Naive B cell (primary cell): Measurements from ENCODE around the gene TJP2. TPM values are rescaled to one million over a fixed set of nuclear protein-coding genes. Genes with fewer than 3 reads are reported as not detected.
A peak's percentile ranks its signal among the peaks of the same experiment; 100 is the strongest.

Experiments used
- ATAC-seq, 2 donors: fragments of 150-1000 bp; cut with Tn5 transposase; 2 replicates each; pipeline ENCODE4 v1.10.0; 2021; ENCODE audit warnings: low read depth in 2 of 2, mild to moderate bottlenecking in 2 of 2, moderate library complexity in 2 of 2
- DNase-seq: peaks from one replicate; pipeline ENCODE4 v3.0.0; 2022
- H3K27ac Mint-ChIP-seq, 6 donors: one replicate each; pipeline ENCODE4 v1.8.0; 2020 to 2022; ENCODE audit warnings: mild to moderate bottlenecking in 6 of 6, mixed read lengths in 6 of 6, moderate library complexity in 5 of 6, inconsistent platforms in 2 of 6
- H3K27me3 Mint-ChIP-seq, 3 donors: one replicate each; pipeline ENCODE4 v1.8.0; 2021 to 2022; ENCODE audit warnings: mixed read lengths in 3 of 3, mild to moderate bottlenecking in 1 of 3
- H3K36me3 Mint-ChIP-seq, 2 donors: one replicate each; pipeline ENCODE4 v1.8.0; 2020 to 2022; ENCODE audit warnings: mixed read lengths in 2 of 2, inconsistent platforms in 1 of 2, mild to moderate bottlenecking in 1 of 2
- H3K4me1 Mint-ChIP-seq, 3 donors: one replicate each; pipeline ENCODE4 v1.8.0; 2020 to 2022; ENCODE audit warnings: mixed read lengths in 3 of 3, inconsistent platforms in 1 of 3, mild to moderate bottlenecking in 1 of 3, moderate library complexity in 1 of 3
- H3K4me3 Mint-ChIP-seq, 8 donors: one replicate each; pipeline ENCODE4 v1.8.0; 2020 to 2022; ENCODE audit warnings: mild to moderate bottlenecking in 8 of 8, mixed read lengths in 8 of 8, moderate library complexity in 8 of 8, inconsistent platforms in 2 of 8
- H3K9me3 Mint-ChIP-seq, 7 donors: one replicate each; pipeline ENCODE4 v1.8.0; 2020 to 2022; ENCODE audit warnings: mixed read lengths in 7 of 7, mild to moderate bottlenecking in 5 of 7, inconsistent platforms in 2 of 7, moderate library complexity in 1 of 7
- polyA plus RNA-seq, 6 donors: library from polyadenylated mRNA; unstranded; fragments of 300-500 nt; fragmentation: Illumina TruSeq; gene quantifications; one replicate each; pipeline ENCODE4 v1.2.3, GENCODE V29; 2021; ENCODE audit warnings: low read depth in 6 of 6

Gene TJP2
- polyA plus RNA-seq, 6 donors from 2014 or later: 0.35 to 1.5 (median 0.52) TPM; not detected in 1

- H3K4me1 Mint-ChIP-seq: no peaks in the 10 kb centered on the region
- no peak for ATAC-seq
- H3K9me3 Mint-ChIP-seq: no peaks in the 10 kb centered on the region
Observed at GRCh38 chr9:69236188-69236587, 62.1 kb downstream of the TJP2 start.

GRCh38 chr9:69237702-69238295 lies 63.7 kb downstream of the TJP2 start:
- Mint-ChIP-seq H3K27ac (peak overlapping the region in 2 of 6 donors; percentile 28 to 53), H3K27me3 (no peaks in the 10 kb centered on the region), H3K4me3 (no peak overlapping the region), H3K36me3 (no peaks in the 10 kb centered on the region), H3K4me1 (no peaks in the 10 kb centered on the region), H3K9me3 (no peaks in the 10 kb centered on the region)
- DNase-seq: no peak
- ATAC-seq: no peak

More at GRCh38 chr9:69236188-69236587, 62.1 kb downstream of the TJP2 start:
- no peak for DNase-seq
- H3K27me3 Mint-ChIP-seq: no peaks in the 10 kb centered on the region
- H3K36me3 Mint-ChIP-seq: no peaks in the 10 kb centered on the region
- no peak overlapping the region for H3K27ac Mint-ChIP-seq
- no peak overlapping the region for H3K4me3 Mint-ChIP-seq

- Mint-ChIP-seq H3K36me3 (no peaks in the 10 kb centered on the region), H3K27ac (no peak overlapping the region), H3K4me3 (no peak overlapping the region), H3K9me3 (no peaks in the 10 kb centered on the region), H3K4me1 (no peaks in the 10 kb centered on the region), H3K27me3 (no peaks in the 10 kb centered on the region)
- no peak for DNase-seq
- ATAC-seq: no peak
Observed at GRCh38 chr9:69243116-69243515, 69.0 kb downstream of the TJP2 start.

- no peaks in the 10 kb centered on the region for H3K36me3 Mint-ChIP-seq
- no peaks in the 10 kb centered on the region for H3K4me1 Mint-ChIP-seq
- DNase-seq (no peak), ATAC-seq (no peak)
- H3K9me3 Mint-ChIP-seq: no peaks in the 10 kb centered on the region
- no peaks in the 10 kb centered on the region for H3K27me3 Mint-ChIP-seq
- no peak overlapping the region for H3K27ac Mint-ChIP-seq
- no peak overlapping the region for H3K4me3 Mint-ChIP-seq
Observed at GRCh38 chr9:69246629-69247028, 72.6 kb downstream of the TJP2 start.

- no peak overlapping the region for H3K4me3 Mint-ChIP-seq
Observed at GRCh38 chr9:69248005-69248404, 73.9 kb downstream of the TJP2 start.

GRCh38 chr9:69249337-69249736 lies 75.3 kb downstream of the TJP2 start:
- ATAC-seq: no peak
- no peaks in the 10 kb centered on the region for H3K36me3 Mint-ChIP-seq
- H3K27ac Mint-ChIP-seq: no peak overlapping the region
- no peaks in the 10 kb centered on the region for H3K27me3 Mint-ChIP-seq
- DNase-seq: no peak
- no peaks in the 10 kb centered on the region for H3K4me1 Mint-ChIP-seq
- no peaks in the 10 kb centered on the region for H3K9me3 Mint-ChIP-seq
- no peak overlapping the region for H3K4me3 Mint-ChIP-seq

More at GRCh38 chr9:69248005-69248404, 73.9 kb downstream of the TJP2 start:
- no peaks in the 10 kb centered on the region for H3K4me1 Mint-ChIP-seq
- no peaks in the 10 kb centered on the region for H3K27me3 Mint-ChIP-seq
- H3K9me3 Mint-ChIP-seq: no peaks in the 10 kb centered on the region
- no peak for ATAC-seq
- DNase-seq: no peak
- H3K27ac Mint-ChIP-seq: no peak overlapping the region
- no peaks in the 10 kb centered on the region for H3K36me3 Mint-ChIP-seq

GRCh38 chr9:69250681-69251080 lies 76.6 kb downstream of the TJP2 start:
- Mint-ChIP-seq H3K36me3 (no peaks in the 10 kb centered on the region), H3K9me3 (no peaks in the 10 kb centered on the region), H3K27me3 (no peaks in the 10 kb centered on the region), H3K4me1 (no peaks in the 10 kb centered on the region), H3K4me3 (no peak overlapping the region), H3K27ac (no peak overlapping the region)
- DNase-seq: no peak
- ATAC-seq: no peak

- H3K9me3 Mint-ChIP-seq: no peaks in the 10 kb centered on the region
- no peaks in the 10 kb centered on the region for H3K4me1 Mint-ChIP-seq
- no peak overlapping the region for H3K4me3 Mint-ChIP-seq
- no peaks in the 10 kb centered on the region for H3K36me3 Mint-ChIP-seq
- ATAC-seq: no peak
- H3K27ac Mint-ChIP-seq: peak overlapping the region in 1 of 6 donors; percentile 18
- H3K27me3 Mint-ChIP-seq: no peaks in the 10 kb centered on the region
- DNase-seq: no peak
Observed at GRCh38 chr9:69252436-69252835, 78.4 kb downstream of the TJP2 start.

GRCh38 chr9:69253057-69253456 lies 79.0 kb downstream of the TJP2 start:
- no peak overlapping the region for H3K4me3 Mint-ChIP-seq
- no peaks in the 10 kb centered on the region for H3K36me3 Mint-ChIP-seq
- no peaks in the 10 kb centered on the region for H3K9me3 Mint-ChIP-seq
- ATAC-seq (no peak), DNase-seq (no peak)
- H3K27me3 Mint-ChIP-seq: no peaks in the 10 kb centered on the region
- no peaks in the 10 kb centered on the region for H3K4me1 Mint-ChIP-seq
- H3K27ac Mint-ChIP-seq: no peak overlapping the region

- Mint-ChIP-seq H3K4me3 (no peak overlapping the region), H3K9me3 (no peaks in the 10 kb centered on the region)
Observed at GRCh38 chr9:69254223-69254622, 80.1 kb downstream of the TJP2 start.

GRCh38 chr9:69255591-69255990 lies 81.5 kb downstream of the TJP2 start:
- no peaks in the 10 kb centered on the region for H3K36me3 Mint-ChIP-seq
- ATAC-seq (no peak), DNase-seq (no peak)
- no peak overlapping the region for H3K27ac Mint-ChIP-seq
- no peaks in the 10 kb centered on the region for H3K27me3 Mint-ChIP-seq
- no peaks in the 10 kb centered on the region for H3K4me1 Mint-ChIP-seq
- H3K9me3 Mint-ChIP-seq: no peaks in the 10 kb centered on the region
- H3K4me3 Mint-ChIP-seq: no peak overlapping the region

More at GRCh38 chr9:69254223-69254622, 80.1 kb downstream of the TJP2 start:
- Mint-ChIP-seq H3K27me3 (no peaks in the 10 kb centered on the region), H3K4me1 (no peaks in the 10 kb centered on the region), H3K36me3 (no peaks in the 10 kb centered on the region), H3K27ac (no peak overlapping the region)
- ATAC-seq (no peak), DNase-seq (no peak)

- Mint-ChIP-seq H3K36me3 (no peaks in the 10 kb centered on the region), H3K4me3 (no peak overlapping the region), H3K9me3 (no peaks in the 10 kb centered on the region), H3K27ac (no peak overlapping the region), H3K27me3 (peaks cover 0 to 10% (median 6%) of the 10 kb centered on the region in 3 donors), H3K4me1 (no peaks in the 10 kb centered on the region)
- ATAC-seq: no peak
- no peak for DNase-seq
Observed at GRCh38 chr9:69258551-69258950, 84.5 kb downstream of the TJP2 start.

GRCh38 chr9:69260161-69260560 lies 86.1 kb downstream of the TJP2 start:
- no peak overlapping the region for H3K4me3 Mint-ChIP-seq
- H3K27me3 Mint-ChIP-seq: peaks cover 0 to 17% (median 11%) of the 10 kb centered on the region in 3 donors
- H3K4me1 Mint-ChIP-seq: no peaks in the 10 kb centered on the region
- H3K27ac Mint-ChIP-seq: no peak overlapping the region
- no peaks in the 10 kb centered on the region for H3K36me3 Mint-ChIP-seq
- H3K9me3 Mint-ChIP-seq: no peaks in the 10 kb centered on the region
- ATAC-seq (no peak), DNase-seq (no peak)

GRCh38 chr9:69261636-69262035 lies 87.6 kb downstream of the TJP2 start:
- H3K36me3 Mint-ChIP-seq: no peaks in the 10 kb centered on the region
- DNase-seq (no peak), ATAC-seq (no peak)
- peaks cover 0 to 3% (median 0%) of the 10 kb centered on the region in 7 donors for H3K9me3 Mint-ChIP-seq
- H3K27me3 Mint-ChIP-seq: peaks cover 0 to 20% (median 16%) of the 10 kb centered on the region in 3 donors
- H3K4me1 Mint-ChIP-seq: no peaks in the 10 kb centered on the region
- H3K4me3 Mint-ChIP-seq: no peak overlapping the region
- H3K27ac Mint-ChIP-seq: no peak overlapping the region

- ATAC-seq: no peak
Observed at GRCh38 chr9:69264526-69264925, 90.4 kb downstream of the TJP2 start.

More at GRCh38 chr9:69264526-69264925, 90.4 kb downstream of the TJP2 start:
- Mint-ChIP-seq H3K36me3 (no peaks in the 10 kb centered on the region), H3K9me3 (peaks cover 0 to 6% (median 3%) of the 10 kb centered on the region in 7 donors), H3K27me3 (peaks cover 0 to 21% (median 20%) of the 10 kb centered on the region in 3 donors), H3K4me1 (no peaks in the 10 kb centered on the region), H3K27ac (peak overlapping the region in 1 of 6 donors; percentile 89), H3K4me3 (no peak overlapping the region)
- no peak for DNase-seq
